Measurements from ENCODE around the gene PDIA6.

- TF ChIP-seq CTCF (conservative IDR thresholded peaks at IDR 0.05) (no peak), ZFX (IDR thresholded peaks at IDR 0.05) (no peak)
These were observed 40.3 kb downstream of the PDIA6 start for GRCh38 chr2:10772201-10772867.
